Loucy (cell line): ENCODE measurements around the gene TAF1L.

Experiments used
- EZH2phosphoT487 ChIP-seq: fragments of 200-600 bp; IDR thresholded peaks from 2 replicates; pipeline ENCODE4 v1.6.1; 2018; ENCODE audit warnings: antibody characterized with exemption, mild to moderate bottlenecking, moderate library complexity, borderline replicate concordance
- TF ChIP-seq, protein P1 (sequence below): fragments of 200-600 bp; sonication (generic); conservative IDR thresholded peaks from 2 replicates; pipeline ENCODE4 v1.5.1; 2014; ENCODE audit warnings: mild to moderate bottlenecking, antibody characterized with exemption, low read length

DNA sequence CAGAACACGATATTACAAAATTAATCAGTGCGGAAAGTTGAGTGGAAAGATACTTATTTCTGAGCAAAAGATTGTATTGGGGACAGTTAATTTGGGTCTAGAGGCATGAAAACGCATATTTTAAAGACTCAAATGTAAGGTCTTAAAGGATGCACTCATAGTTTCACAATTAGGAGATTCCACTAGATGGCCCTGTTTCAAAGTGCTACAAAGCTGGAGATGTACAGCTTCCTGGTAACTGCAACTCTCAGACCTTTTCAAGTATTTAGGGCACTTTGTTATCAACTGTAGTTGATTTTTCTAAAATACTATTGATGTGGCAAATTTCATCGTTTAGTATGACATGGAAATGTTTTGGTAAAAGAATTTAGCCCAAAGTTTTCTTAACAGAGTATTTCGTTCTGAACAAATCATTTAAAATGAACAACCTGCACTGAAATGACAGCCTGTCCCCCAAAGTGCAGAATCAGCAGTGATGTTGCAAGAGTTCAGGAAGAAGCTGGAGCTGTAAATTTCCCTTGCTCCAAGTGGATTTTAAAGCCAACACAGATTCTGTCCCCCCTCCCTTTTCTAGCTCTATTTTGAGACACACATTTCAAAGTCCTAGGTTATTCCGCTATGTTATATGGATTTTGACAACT, 46.3 kb downstream of the TAF1L start:
- TF ChIP-seq, protein P1, sequence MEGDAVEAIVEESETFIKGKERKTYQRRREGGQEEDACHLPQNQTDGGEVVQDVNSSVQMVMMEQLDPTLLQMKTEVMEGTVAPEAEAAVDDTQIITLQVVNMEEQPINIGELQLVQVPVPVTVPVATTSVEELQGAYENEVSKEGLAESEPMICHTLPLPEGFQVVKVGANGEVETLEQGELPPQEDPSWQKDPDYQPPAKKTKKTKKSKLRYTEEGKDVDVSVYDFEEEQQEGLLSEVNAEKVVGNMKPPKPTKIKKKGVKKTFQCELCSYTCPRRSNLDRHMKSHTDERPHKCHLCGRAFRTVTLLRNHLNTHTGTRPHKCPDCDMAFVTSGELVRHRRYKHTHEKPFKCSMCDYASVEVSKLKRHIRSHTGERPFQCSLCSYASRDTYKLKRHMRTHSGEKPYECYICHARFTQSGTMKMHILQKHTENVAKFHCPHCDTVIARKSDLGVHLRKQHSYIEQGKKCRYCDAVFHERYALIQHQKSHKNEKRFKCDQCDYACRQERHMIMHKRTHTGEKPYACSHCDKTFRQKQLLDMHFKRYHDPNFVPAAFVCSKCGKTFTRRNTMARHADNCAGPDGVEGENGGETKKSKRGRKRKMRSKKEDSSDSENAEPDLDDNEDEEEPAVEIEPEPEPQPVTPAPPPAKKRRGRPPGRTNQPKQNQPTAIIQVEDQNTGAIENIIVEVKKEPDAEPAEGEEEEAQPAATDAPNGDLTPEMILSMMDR = peak; percentile 74
- TF ChIP-seq EZH2phosphoT487 = no peak
